Upper lobe of left lung (tissue), 4 donors: ENCODE results near the gene STK10.

Experiments
- EP300 ChIP-seq, 4 donors: sonication (generic); formaldehyde crosslinking; IDR thresholded peaks; one replicate each; pipeline ENCODE4 v1.5.1; 2017; ENCODE audit warnings: antibody characterized with exemption in 4 of 4, control low read depth in 2 of 4
- POLR2A ChIP-seq, 4 donors: fragments of 450-650 bp; IDR thresholded peaks; one replicate each; pipeline ENCODE4 v1.5.1; 2016 to 2017; ENCODE audit warnings: antibody characterized with exemption in 4 of 4, mild to moderate bottlenecking in 2 of 4
- POLR2AphosphoS5 ChIP-seq, 2 donors: sonication (generic); formaldehyde crosslinking; IDR thresholded peaks; one replicate each; pipeline ENCODE4 v1.5.1; 2017; ENCODE audit warnings: antibody characterized with exemption in 2 of 2
- TF ChIP-seq, protein P1 (sequence below), 6 experiments: fragments of 450-650 bp in 4 of 6; fragments of 200-600 bp in 2 of 6; sonication (generic) in 2 of 6; IDR thresholded peaks; one replicate each; pipeline ENCODE4 v1.5.1; 2016 to 2019; ENCODE audit warnings: antibody characterized with exemption in 6 of 6

DNA sequence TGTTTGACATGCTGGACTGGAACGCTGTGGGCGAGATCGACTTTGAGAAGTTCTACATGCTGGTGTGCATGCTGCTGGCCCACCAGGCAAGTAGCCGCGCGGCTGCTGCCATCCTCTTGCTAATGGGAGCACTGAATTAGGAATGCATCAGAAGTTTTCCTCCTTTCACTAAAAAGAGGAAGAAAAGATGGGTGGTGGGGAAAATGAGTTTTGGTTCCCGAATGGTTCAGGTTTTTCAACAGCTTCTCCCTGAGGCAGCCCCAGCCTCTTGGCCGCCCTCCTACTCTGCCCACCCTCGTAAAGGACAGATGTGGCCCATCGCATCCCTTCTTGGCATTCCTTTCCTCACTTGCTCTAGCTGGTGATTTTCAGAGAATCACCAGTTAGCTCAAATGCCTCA is 11.4 kb upstream of the STK10 start:
- TF ChIP-seq POLR2A (IDR thresholded peaks at IDR 0.05), result no peak
- TF ChIP-seq, protein P1, sequence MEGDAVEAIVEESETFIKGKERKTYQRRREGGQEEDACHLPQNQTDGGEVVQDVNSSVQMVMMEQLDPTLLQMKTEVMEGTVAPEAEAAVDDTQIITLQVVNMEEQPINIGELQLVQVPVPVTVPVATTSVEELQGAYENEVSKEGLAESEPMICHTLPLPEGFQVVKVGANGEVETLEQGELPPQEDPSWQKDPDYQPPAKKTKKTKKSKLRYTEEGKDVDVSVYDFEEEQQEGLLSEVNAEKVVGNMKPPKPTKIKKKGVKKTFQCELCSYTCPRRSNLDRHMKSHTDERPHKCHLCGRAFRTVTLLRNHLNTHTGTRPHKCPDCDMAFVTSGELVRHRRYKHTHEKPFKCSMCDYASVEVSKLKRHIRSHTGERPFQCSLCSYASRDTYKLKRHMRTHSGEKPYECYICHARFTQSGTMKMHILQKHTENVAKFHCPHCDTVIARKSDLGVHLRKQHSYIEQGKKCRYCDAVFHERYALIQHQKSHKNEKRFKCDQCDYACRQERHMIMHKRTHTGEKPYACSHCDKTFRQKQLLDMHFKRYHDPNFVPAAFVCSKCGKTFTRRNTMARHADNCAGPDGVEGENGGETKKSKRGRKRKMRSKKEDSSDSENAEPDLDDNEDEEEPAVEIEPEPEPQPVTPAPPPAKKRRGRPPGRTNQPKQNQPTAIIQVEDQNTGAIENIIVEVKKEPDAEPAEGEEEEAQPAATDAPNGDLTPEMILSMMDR (IDR thresholded peaks at IDR 0.05), result no peak
- no peak for TF ChIP-seq EP300 (IDR thresholded peaks at IDR 0.05)
- no peak for TF ChIP-seq POLR2AphosphoS5 (IDR thresholded peaks at IDR 0.05)
